Right renal pelvis (tissue), 4 donors: ENCODE measurements around the gene RRN3. TPM values are rescaled to one million over a fixed set of nuclear protein-coding genes. Genes with fewer than 3 reads are reported as not detected.
"Not testable (repeated sequence)": the region's sequence is repeated elsewhere in the genome, so short reads cannot be mapped to it uniquely, and the experiment has no call there.

Source experiments
- DNase-seq, 4 donors: peaks; one replicate each; pipeline ENCODE4 v3.0.0-alpha.2; 2013; ENCODE audit warnings: low read depth in 4 of 4, low spot score in 3 of 4, missing footprints in 1 of 4
- polyA plus RNA-seq, 4 donors: library from polyadenylated mRNA; unstranded; fragments of 120-200 nt; gene quantifications; one replicate each; pipeline ENCODE4 v1.2.1, GENCODE V29; 2013; ENCODE audit not compliant: insufficient read length in 4 of 4

RRN3 gene
- polyA plus RNA-seq, 4 donors = 36.8 to 46.5 (median 41.9) TPM

DNA sequence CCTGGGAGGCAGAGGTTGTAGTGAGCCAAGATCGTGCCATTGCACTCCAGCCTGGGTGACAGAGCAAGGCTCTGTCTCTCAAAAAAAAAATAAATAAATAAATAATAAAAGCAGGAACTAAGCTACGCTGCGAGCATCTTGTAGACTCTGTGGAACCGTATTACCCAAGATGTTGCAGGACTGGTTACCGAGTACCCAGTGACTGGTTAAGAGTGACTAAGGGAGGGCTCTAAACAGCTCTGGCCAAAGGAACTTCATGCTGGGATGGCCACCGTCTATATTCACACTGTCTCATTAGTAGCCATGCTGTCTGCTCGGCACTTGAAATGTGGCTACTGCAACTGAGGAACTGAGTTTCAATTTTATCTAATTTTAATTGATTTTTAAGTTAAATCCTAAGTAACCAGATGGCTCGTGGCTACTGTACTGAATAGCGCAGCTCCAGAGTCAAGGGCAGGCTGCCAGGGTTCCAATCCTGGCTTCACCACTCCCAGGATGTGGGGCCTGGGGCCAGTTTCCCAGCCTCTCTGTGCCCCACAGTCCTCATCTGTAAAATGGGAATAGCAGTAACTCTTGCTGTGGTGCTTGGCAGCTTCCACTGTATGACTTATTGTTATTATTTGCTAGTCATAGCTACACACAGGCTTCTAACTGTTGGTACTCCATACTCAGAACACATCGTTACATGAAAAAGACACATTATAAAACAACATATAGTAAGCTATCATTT is 41.2 kb downstream of the RRN3 start:
- DNase-seq = no peak

GRCh38 chr16:15051387-15051951 is 42.6 kb downstream of the RRN3 start:
- no peak for DNase-seq

DNA sequence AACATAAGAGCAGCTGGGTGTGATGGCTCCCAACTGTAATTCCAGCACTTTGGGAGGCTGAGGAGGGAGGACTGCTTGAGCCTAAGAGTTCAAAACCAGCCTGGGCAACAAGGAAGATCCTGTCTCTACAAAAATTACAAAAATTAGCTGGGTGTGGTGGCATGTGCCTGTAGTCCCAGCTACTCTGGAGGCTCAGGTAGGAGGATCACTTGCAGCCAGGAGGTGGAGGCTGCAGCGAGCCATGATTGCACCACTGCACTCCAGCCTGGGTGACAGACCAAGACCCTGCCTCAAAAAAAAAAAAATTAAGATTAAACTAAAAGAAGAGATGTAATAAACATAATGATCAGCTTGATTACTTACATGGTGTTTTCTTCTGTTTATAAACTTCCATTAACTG is 43.6 kb downstream of the RRN3 start:
- DNase-seq = not testable (repeated sequence)

DNA sequence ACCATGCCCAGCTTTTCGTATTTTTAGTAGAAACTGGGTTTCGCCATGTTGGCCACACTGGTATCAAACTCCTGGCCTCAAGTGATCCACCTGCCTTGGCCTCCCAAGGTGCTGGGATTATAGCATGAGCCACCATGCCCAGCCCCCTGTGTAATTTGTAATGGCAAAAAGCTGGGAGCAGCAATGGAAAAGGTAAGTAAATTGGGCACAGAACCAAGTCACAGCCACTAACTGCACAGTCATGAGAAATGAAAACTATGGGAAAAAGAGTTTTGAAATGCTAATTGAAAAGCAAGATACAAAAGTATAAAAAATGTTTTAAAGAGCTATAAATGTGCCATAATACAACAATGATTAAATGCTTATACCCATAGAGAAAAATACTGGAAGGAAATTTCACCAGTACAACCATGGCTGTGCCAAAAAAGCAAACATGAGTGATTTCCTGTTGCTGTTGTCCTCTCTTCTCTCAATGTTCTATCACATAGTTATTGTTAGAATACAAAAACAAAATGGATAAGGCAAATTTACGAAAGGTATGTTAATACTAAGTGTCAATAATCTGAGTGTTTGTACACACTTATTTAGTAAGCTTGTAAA is 44.4 kb downstream of the RRN3 start:
- no peak for DNase-seq

DNA sequence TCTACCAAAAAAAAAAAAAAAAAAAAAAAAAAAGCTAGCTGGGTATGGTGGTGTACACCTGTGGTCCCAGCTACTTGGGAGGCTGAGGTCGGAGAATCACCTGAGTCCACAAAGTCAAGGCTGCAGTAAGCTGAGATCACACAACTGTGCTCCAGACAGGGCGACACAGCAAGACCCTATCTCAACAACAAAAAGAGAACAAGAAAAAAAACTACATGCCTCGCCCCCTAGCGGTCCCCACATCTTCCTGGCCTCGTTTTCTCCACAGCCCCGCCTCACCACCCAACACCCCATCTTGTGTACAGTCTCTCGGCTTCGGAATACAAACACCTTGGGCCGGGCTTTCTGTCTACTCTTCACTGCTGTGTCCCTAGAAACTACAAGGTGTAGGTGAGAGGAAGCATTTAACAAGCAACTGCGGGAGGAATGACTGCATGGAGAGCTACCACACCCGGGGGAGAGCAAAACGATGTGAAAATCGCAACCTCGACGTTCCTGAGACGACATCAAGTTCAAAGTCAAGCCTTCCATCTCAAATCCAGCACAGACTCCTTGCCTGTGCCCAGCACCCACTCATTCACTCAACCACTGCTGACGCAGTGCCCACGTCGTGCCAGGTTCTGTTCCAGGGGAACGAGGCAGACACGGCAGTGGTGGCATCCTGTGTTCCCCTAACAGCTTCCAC is 47.2 kb downstream of the RRN3 start:
- DNase-seq = no peak

DNA sequence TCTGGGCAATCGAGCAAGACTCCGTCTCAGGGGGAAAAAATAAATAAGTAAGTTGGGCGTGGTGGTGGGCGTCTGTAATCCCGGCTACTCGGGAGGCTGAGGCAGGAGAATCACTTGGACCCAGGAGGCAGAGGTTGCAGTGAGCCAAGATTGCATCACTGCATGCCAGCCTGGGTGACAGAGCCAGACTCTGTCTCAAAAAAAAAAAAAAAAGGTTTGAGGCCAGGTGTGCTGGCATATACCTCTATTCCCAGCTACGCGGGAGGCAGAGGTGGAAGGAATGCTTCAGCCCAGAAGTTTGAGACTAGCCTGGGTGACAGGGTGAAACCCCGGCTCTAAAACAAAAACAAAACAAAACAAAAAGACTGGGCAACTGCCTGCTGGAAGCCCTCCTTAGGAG is 48.8 kb downstream of the RRN3 start:
- not testable (repeated sequence) for DNase-seq

DNA sequence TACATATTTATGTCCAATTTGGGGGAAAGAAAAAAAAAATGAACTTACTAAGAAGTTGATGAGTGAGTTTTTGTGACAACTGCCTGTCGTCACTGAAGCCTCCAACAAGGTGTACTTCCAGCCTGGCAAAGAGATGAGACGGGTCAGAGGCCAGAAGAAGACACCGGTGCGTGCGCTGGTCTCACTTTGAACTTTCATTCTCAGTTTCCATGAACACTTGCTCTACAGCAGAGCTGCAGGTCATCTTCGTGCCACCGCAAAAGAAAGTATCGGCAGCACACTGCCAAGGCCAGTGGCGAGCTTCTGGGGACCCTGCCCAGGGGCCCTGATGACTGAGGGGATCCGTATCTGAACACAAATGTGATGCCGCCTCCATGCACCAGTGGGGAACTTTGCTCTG is 49.8 kb downstream of the RRN3 start:
- no peak for DNase-seq

DNA sequence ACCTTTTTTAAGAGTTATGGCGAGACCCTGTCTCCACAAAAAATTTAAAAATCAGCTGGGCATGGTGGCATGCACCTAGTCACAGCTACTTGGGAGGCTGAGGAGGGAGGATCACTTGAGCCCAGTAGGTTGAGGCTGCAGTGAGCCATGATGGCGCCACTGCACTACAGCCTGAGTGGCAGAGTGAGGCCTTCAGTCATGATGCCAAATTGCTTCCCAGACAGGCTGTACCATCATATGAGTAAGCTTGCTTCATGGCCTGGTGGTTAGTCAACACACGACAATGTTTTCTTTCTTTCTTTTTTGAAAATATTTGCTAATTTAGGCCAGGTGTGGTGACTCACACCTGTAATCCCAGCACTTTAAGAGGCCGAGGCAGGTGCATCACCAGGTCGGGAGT is 50.7 kb downstream of the RRN3 start:
- no peak for DNase-seq

- DNase-seq = no peak
Observed at GRCh38 chr16:15041271-15042004, 52.6 kb downstream of the RRN3 start.

- DNase-seq = no peak
Observed at GRCh38 chr16:15038689-15039088, 55.4 kb downstream of the RRN3 start.

GRCh38 chr16:15037745-15038144 is 56.3 kb downstream of the RRN3 start:
- no peak for DNase-seq

DNA sequence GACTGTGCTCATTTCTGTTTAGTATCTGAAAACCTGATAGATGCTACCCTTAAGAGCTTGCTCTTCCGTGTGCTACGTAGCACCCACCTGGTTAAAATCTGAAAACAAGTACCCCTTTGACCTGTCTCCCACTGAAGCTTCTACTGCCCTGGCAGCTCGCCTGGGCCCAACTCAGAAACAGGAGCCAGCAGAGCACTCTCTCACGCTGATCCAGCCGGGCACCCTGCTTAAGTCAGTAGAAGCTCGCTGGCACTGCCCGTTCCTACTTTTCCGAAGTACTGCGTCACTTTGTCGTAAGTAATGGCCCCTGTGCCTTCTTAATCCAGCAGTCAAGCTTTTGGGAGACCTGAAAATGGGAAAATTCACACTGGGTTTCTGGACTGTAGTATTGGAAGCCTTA is 57.1 kb downstream of the RRN3 start:
- no peak for DNase-seq

DNA sequence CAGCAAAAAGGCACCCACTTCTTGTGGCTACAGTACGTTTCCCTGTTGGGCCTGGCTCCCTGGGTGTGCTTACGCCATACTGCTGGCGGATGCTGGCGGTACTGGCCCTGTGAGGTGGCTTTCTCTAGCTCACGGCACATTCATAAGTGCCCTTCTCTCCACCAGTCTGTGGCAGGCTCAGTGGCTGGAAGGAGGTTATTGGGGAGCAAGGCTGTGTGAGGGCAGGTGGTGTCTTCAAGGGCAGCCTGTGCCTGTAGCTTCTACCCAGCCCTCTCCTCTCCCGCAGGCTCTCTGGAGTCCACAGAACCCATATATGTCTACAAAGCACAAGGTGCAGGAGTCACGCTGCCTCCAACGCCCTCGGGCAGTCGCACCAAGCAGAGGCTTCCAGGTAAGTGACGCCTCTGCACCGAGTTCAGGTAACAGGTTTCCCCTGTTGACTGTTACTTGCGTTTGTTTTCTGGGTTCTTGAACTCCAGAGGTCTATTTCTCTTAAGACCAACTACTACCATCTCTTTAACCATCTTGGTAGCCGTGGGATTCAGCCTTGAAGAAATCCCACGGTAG is 58.8 kb downstream of the RRN3 start:
- no peak for DNase-seq

GRCh38 chr16:15034266-15035162 is 59.6 kb downstream of the RRN3 start:
- no peak for DNase-seq

DNA sequence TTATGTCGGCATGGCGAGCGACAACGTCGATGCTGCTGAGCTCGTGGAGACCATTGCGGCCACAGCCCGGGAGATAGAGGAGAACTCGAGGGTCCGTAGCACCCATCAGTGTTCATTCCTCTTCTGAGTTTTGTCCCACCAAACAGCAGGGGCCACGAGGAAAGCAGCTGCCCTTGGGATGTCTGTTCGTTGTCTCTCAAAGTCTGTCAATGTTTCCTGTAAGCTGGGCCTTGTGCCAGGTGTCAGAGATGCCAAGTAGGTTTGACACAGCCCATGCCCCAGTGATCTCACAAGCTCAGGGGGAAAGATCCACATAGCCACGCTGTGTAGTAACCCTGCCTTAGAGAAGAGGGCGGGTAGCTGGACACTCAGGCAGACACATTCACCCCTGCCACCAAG is 60.8 kb downstream of the RRN3 start:
- no peak for DNase-seq

DNA sequence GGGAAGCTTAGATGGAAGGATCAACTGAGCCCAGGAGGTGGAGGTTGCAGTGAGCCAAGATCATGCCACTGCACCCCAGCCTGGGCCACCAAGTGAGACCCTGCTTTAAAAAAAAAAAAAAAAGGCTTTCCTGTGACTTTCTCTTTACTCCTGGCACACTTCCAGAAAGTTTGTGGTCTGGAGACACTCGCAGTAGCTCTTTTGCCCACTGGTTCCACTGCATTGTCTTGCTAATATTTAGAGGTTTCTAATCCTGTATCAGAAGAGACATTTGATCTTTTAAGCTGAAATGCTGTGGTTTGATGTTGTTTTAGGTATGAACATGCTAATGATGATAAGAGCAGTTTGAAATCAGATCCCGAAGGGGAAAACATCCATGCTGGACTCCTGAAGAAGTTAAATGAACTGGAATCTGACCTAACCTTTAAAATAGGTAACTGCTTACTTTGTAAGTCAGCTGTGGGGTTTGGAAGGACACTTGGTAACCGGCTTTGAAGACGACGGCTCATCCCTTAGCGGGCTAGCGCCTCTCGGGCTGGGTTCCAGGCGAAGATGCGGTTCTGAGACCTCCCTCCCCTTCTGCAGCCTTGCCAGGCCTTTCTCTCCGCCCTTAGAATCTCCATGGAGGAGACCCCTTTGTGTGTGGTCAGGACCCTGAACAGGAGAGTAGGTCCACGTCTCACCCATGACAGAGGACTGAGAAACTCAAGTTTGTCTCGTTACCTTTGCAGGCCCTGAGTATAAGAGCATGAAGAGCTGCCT is 61.3 kb downstream of the RRN3 start:
- DNase-seq = no peak

DNA sequence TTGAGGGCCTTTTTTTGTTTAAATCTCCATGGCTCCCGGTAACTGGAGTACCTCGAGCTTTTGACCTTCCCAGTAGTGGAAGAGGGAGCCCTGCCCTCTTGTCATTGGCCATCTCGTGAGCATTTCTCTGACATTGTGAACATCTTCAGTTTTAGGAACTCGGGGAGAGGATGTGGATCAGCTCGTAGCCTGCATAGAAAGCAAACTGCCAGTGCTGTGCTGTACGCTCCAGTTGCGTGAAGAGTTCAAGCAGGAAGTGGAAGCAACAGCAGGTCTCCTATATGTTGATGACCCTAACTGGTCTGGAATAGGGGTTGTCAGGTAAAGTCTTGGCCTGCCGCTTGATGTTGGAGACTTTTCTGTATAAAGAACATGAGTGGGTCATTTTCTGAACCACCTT is 62.5 kb downstream of the RRN3 start:
- DNase-seq = no peak

DNA sequence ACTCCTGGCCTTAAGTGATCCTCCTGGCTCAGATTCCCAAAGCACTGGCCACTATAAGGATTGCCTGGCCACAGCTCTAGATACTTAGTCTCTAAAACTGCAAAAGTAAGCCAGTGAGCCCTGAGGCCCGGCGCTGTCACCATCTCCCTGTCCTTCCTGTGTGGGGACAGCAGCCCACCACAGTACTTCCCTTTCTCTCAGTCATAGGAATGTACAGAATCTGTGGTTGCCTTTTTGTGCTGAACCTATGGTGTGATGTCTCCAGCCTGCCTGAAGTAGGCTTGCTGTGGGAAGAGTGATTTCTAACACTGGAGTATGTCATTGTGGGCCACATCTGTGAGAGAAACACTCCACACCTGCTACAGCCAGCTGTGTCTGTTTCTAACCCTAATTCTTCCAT is 62.9 kb downstream of the RRN3 start:
- no peak for DNase-seq

- DNase-seq = not testable (repeated sequence)
Observed at GRCh38 chr16:15029749-15030148, 64.3 kb downstream of the RRN3 start.
